Stimulated activated naive CD4-positive, alpha-beta T cell (primary cell): Measurements from ENCODE around the gene ACER3.

Experiments
- DNase-seq, 6 experiments: peaks; one replicate each; lab custom pipeline; 2025; lab: John Stamatoyannopoulos, UW

ACER3 gene

DNA sequence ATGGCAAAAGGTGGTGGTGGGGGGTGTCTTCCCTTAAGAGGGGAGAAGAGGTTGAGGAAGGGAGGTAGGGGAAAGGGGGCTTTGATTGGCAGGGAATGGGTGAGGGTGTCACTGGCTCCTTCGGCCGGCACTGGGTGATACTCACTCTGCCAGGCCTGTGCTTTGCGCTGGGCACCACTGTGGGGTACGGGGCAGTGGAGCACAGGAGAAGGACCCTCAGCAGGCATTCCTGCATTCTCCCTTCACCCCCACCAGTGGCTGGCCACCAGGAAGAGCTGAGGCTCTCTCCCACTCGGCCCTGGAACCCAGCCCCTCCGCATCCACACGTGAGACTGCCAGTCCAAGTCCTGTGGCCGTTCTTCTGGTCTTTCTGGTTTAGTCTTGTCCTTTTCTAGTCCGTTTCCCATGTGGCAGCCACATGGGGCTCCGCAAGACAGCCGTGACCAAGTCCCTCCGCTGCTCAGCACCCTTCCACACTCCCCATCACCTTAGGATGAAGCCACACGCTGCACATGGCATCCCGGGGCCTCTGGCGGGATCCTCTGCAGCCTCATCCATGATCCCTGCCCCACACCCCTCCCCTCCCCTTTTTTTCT is 214.0 kb downstream of the ACER3 start:
- no peak for DNase-seq

DNA sequence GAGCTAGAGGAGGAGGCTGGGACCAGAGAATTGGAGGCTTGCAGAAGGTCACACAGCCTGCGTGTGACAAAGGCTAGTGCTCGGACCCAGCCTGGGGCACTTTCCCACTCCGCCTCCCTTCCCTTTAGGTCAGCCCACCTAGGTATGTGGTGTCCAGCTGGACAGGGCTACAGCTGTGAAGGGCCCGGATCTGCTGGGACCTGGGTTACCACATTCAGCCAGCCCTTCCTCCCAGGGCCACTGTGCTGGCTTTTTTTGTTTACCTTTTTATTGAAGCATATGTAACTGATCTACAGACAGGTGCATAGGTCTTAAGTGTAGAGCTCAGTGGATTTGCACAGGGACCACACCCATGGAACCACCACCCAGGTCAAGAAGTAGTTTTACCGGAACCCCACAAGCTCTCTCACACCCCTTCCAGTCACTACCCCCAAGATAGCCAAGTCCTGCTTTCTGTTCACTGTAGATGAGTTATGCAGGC is 214.7 kb downstream of the ACER3 start:
- no peak for DNase-seq
